Thoracic aorta (tissue), 2 donors: Measurements from ENCODE around the gene MZF1. TPM values are rescaled to one million over a fixed set of nuclear protein-coding genes. Genes with fewer than 3 reads are reported as not detected.

Experiments
- ATAC-seq: fragments of 150-250 bp; one replicate; pipeline ENCODE4 v1.8.0; 2017; ENCODE audit warnings: low read depth; ENCODE audit not compliant: insufficient number of reproducible peaks, low FRiP score
- DNase-seq: peaks from one replicate; pipeline ENCODE4 v3.0.0-alpha.2; 2020; ENCODE audit warnings: low spot score
- H3K27ac ChIP-seq, 2 donors: fragments of 200-600 bp; sonication (generic); 1 replicate in 1 of 2; 2 replicates in 1 of 2; pipeline ENCODE4 v1.5.1; 2016; ENCODE audit warnings: mild to moderate bottlenecking in 2 of 2, moderate library complexity in 2 of 2
- H3K27me3 ChIP-seq: fragments of 200-600 bp; sonication (generic); replicated peaks from 2 replicates; pipeline ENCODE4 v1.6.0; 2016; ENCODE audit warnings: mild to moderate bottlenecking; ENCODE audit not compliant: insufficient read depth
- H3K36me3 ChIP-seq: fragments of 200-600 bp; sonication (generic); one replicate; pipeline ENCODE4 v1.5.1; 2016
- H3K4me1 ChIP-seq, 2 donors: fragments of 200-600 bp; sonication (generic); 1 replicate in 1 of 2; 2 replicates in 1 of 2; pipeline versions ENCODE4 v1.5.1 to v1.6.0; 2016; ENCODE audit warnings: low read depth in 2 of 2, mild to moderate bottlenecking in 1 of 2; ENCODE audit not compliant: control insufficient read depth in 1 of 2
- H3K4me3 ChIP-seq: fragments of 200-600 bp; sonication (generic); 2 replicates; pipeline ENCODE4 v1.5.1; 2016; ENCODE audit warnings: mild to moderate bottlenecking
- H3K9me3 ChIP-seq: fragments of 200-600 bp; sonication (generic); 2 replicates; pipeline ENCODE4 v1.5.1; 2016
- total RNA-seq, 2 donors: library from RNA; depleted of rRNA; stranded (reverse); fragments of >200 nt; gene quantifications; one replicate each; pipeline versions ENCODE4 v1.1.0 to v1.2.3, GENCODE V29; 2016
- TF ChIP-seq, protein P1 (sequence below): fragments of 200-600 bp; sonication (generic); IDR thresholded peaks from one replicate; pipeline ENCODE4 v1.5.1; 2019; ENCODE audit warnings: antibody characterized with exemption

The MZF1 gene
- total RNA-seq, 2 donors from 2014 or later = 44.9 to 46.8 TPM

- peaks cover 60% of the 10 kb centered on the region for H3K36me3 ChIP-seq
- no peak overlapping the region for H3K4me3 ChIP-seq
- ATAC-seq (no peak), DNase-seq (no peak)
- no peak overlapping the region for H3K27ac ChIP-seq
- H3K4me1 ChIP-seq = peaks cover 25 to 39% of the 10 kb centered on the region in 2 donors
- H3K27me3 ChIP-seq = no peaks in the 10 kb centered on the region
- TF ChIP-seq, protein P1, sequence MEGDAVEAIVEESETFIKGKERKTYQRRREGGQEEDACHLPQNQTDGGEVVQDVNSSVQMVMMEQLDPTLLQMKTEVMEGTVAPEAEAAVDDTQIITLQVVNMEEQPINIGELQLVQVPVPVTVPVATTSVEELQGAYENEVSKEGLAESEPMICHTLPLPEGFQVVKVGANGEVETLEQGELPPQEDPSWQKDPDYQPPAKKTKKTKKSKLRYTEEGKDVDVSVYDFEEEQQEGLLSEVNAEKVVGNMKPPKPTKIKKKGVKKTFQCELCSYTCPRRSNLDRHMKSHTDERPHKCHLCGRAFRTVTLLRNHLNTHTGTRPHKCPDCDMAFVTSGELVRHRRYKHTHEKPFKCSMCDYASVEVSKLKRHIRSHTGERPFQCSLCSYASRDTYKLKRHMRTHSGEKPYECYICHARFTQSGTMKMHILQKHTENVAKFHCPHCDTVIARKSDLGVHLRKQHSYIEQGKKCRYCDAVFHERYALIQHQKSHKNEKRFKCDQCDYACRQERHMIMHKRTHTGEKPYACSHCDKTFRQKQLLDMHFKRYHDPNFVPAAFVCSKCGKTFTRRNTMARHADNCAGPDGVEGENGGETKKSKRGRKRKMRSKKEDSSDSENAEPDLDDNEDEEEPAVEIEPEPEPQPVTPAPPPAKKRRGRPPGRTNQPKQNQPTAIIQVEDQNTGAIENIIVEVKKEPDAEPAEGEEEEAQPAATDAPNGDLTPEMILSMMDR = no peak
- no peaks in the 10 kb centered on the region for H3K9me3 ChIP-seq
These were observed 20.5 kb downstream of the MZF1 start for GRCh38 chr19:58552655-58553054.

- DNase-seq (no peak), ATAC-seq (no peak)
- TF ChIP-seq, protein P1 = no peak
- H3K4me3 ChIP-seq = no peak overlapping the region
- H3K4me1 ChIP-seq = peaks cover 17 to 30% of the 10 kb centered on the region in 2 donors
- H3K27me3 ChIP-seq = no peaks in the 10 kb centered on the region
- H3K36me3 ChIP-seq = peaks cover 66% of the 10 kb centered on the region
- H3K9me3 ChIP-seq = no peaks in the 10 kb centered on the region
- no peak overlapping the region for H3K27ac ChIP-seq
These were observed 21.3 kb downstream of the MZF1 start for GRCh38 chr19:58551577-58552471.

DNA sequence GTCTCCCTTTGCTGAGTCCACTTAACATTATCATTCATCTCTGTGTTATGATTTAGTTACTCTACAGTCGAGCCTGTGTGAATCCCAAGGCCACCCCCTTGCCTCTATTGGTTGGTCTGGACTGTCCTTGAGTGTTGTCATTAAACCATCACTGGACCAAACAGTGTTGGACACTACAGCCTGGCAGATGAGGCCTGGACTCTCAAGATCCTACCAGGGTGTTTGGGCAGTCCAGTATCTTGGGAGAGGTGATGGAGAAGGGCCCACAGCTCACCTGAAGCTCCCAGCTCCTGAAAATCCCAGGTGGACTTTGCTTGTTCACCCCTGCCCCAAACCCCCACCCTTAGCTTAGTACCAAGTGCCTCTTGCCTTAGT is 22.0 kb downstream of the MZF1 start:
- Histone ChIP-seq H3K9me3 (no peaks in the 10 kb centered on the region), H3K27me3 (no peaks in the 10 kb centered on the region), H3K4me1 (peaks cover 21 to 30% of the 10 kb centered on the region in 2 donors), H3K4me3 (no peak overlapping the region), H3K27ac (no peak overlapping the region), H3K36me3 (peaks cover 61% of the 10 kb centered on the region)
- ATAC-seq (no peak), DNase-seq (no peak)
- TF ChIP-seq, protein P1 = no peak

DNA sequence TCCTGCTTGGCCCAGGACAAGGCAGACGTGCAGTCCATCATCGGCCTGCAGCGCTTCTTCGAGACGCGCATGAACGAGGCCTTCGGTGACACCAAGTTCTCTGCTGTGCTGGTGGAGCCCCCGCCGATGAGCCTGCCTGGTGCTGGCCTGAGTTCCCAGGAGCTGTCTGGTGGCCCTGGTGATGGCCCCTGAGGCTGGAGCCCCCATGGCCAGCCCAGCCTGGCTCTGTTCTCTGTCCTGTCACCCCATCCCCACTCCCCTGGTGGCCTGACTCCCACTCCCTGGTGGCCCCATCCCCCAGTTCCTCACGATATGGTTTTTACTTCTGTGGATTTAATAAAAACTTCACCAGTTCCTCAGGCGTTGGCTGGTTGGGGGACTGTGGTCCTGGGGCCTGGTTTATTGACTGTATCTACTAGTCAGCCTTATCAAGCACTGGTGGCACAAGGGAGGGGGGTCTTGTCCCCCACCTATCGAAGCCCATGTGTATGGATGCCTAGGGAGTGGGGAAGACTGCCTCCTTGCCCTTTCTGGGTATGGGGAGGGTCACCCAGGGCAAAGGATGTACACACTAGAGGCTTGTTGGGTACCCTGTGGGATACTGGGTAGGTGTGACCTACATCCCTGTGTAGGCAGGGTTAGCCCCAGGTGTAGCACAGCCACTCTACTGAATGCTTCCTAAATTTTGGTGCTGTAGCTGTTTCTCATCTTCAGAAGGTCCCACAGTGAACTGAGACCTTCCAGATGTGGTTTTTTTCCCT is 22.6 kb downstream of the MZF1 start:
- Histone ChIP-seq H3K9me3 (no peaks in the 10 kb centered on the region), H3K4me3 (no peak overlapping the region), H3K27me3 (no peaks in the 10 kb centered on the region), H3K36me3 (peaks cover 57% of the 10 kb centered on the region), H3K4me1 (peaks cover 24 to 30% of the 10 kb centered on the region in 2 donors), H3K27ac (no peak overlapping the region)
- TF ChIP-seq, protein P1 = no peak
- ATAC-seq = no peak
- DNase-seq = no peak
